WTC11 (cell line): ENCODE measurements around the gene FGFR2. TPM values are rescaled to one million over a fixed set of nuclear protein-coding genes. Genes with fewer than 3 reads are reported as not detected.
A peak's percentile ranks its signal among the peaks of the same experiment; 100 is the strongest.

ENCODE experiments used
- ATAC-seq: fragments of 200-7000 bp; cut with Tn5 transposase; 2 replicates; pipeline ENCODE4 v1.10.0; 2021; ENCODE audit warnings: mild to moderate bottlenecking, moderate library complexity
- CTCF ChIA-PET: fragments of 300-600 bp; sonication (Branson Sonifier 250); formaldehyde crosslinking; loops from one replicate; lab custom pipeline; 2021; ENCODE audit warnings: antibody characterized with exemption; lab: Charles Lee
- POLR2A ChIA-PET: fragments of 350-600 bp; sonication (Branson Sonifier 250); formaldehyde crosslinking; loops from one replicate; lab custom pipeline; 2021; ENCODE audit warnings: antibody characterized with exemption; lab: Charles Lee
- DNase-seq: peaks from one replicate; pipeline ENCODE4 v3.0.0; 2021; ENCODE audit warnings: low spot score
- H3K27ac Mint-ChIP-seq: 2 replicates; pipeline ENCODE4 v1.8.0; 2021; ENCODE audit warnings: mixed read lengths
- H3K27me3 Mint-ChIP-seq: 2 replicates; pipeline ENCODE4 v1.8.0; 2021; ENCODE audit warnings: low read depth, mild to moderate bottlenecking, moderate library complexity, mixed read lengths
- H3K36me3 Mint-ChIP-seq: 2 replicates; pipeline ENCODE4 v1.8.0; 2021; ENCODE audit warnings: mixed read lengths
- H3K4me1 Mint-ChIP-seq: 2 replicates; pipeline ENCODE4 v1.8.0; 2022; ENCODE audit warnings: mixed read lengths
- H3K4me3 Mint-ChIP-seq: 2 replicates; pipeline ENCODE4 v1.8.0; 2021; ENCODE audit warnings: mild to moderate bottlenecking, moderate library complexity, mixed read lengths
- H3K9me3 Mint-ChIP-seq: 2 replicates; pipeline ENCODE4 v1.8.0; 2021; ENCODE audit warnings: mixed read lengths
- ATF1 ChIP-seq: sonication (generic); formaldehyde crosslinking; IDR thresholded peaks from 2 replicates; pipeline ENCODE4 v1.8.1; 2023; ENCODE audit warnings: mild to moderate bottlenecking, moderate library complexity, missing genetic modification reagents
- CBFB ChIP-seq: sonication (generic); formaldehyde crosslinking; IDR thresholded peaks from 2 replicates; pipeline ENCODE4 v1.8.1; 2022; ENCODE audit warnings: mild to moderate bottlenecking, low read depth, missing genetic modification reagents
- CREM ChIP-seq: sonication (generic); formaldehyde crosslinking; IDR thresholded peaks from 2 replicates; pipeline ENCODE4 v1.8.1; 2022; ENCODE audit warnings: mild to moderate bottlenecking, missing genetic modification reagents, moderate library complexity
- EMX1 ChIP-seq: fragments of 250-450 bp; sonication (Bioruptor Pico); IDR thresholded peaks from 2 replicates; pipeline ENCODE4 v1.8.0; 2021; ENCODE audit warnings: mild to moderate bottlenecking
- GABPB1 ChIP-seq: sonication (generic); formaldehyde crosslinking; IDR thresholded peaks from 2 replicates; pipeline ENCODE4 v1.8.1; 2023; ENCODE audit warnings: mild to moderate bottlenecking, missing genetic modification reagents
- GTF2I ChIP-seq: fragments of 250-450 bp; sonication (Bioruptor Pico); conservative IDR thresholded peaks from 2 replicates; pipeline ENCODE4 v1.4.0; 2021; ENCODE audit warnings: mild to moderate bottlenecking
- NFYB ChIP-seq: sonication (generic); formaldehyde crosslinking; conservative IDR thresholded peaks from 2 replicates; pipeline ENCODE4 v1.8.0; 2022; ENCODE audit warnings: low read depth, missing genetic modification reagents
- NR1H2 ChIP-seq: sonication (generic); formaldehyde crosslinking; IDR thresholded peaks from 2 replicates; pipeline ENCODE4 v1.9.0; 2021; ENCODE audit warnings: mild to moderate bottlenecking, moderate library complexity, missing genetic modification reagents
- NR3C1 ChIP-seq: sonication (generic); formaldehyde crosslinking; conservative IDR thresholded peaks from 2 replicates; pipeline ENCODE4 v1.8.1; 2023; ENCODE audit warnings: low read depth, mild to moderate bottlenecking, missing genetic modification reagents
- OVOL2 ChIP-seq: fragments of 250-450 bp; sonication (Bioruptor Pico); IDR thresholded peaks from 2 replicates; pipeline ENCODE4 v1.9.0; 2021; ENCODE audit warnings: mild to moderate bottlenecking, borderline replicate concordance
- ZNF121 ChIP-seq: sonication (generic); formaldehyde crosslinking; IDR thresholded peaks from 2 replicates; pipeline ENCODE4 v1.8.0; 2023; ENCODE audit warnings: missing genetic modification reagents
- total RNA-seq: library from RNA; stranded (reverse); gene quantifications from 3 replicates; pipeline ENCODE4 v1.2.3, GENCODE V29; 2021
- TF ChIP-seq, protein P1 (sequence below): sonication (generic); formaldehyde crosslinking; IDR thresholded peaks from 2 replicates; pipeline ENCODE4 v1.8.1; 2023; ENCODE audit warnings: mild to moderate bottlenecking, missing genetic modification reagents, moderate library complexity
- TF ChIP-seq, protein P2 (sequence below): sonication (generic); formaldehyde crosslinking; IDR thresholded peaks from 2 replicates; pipeline ENCODE4 v1.8.1; 2022; ENCODE audit warnings: low read depth, mild to moderate bottlenecking, moderate library complexity, missing genetic modification reagents, borderline replicate concordance
- TF ChIP-seq, protein P3 (sequence below): sonication (generic); formaldehyde crosslinking; IDR thresholded peaks from 2 replicates; pipeline ENCODE4 v1.8.0; 2022; ENCODE audit warnings: mild to moderate bottlenecking, missing genetic modification reagents
- TF ChIP-seq, protein P4 (sequence below): sonication (generic); formaldehyde crosslinking; IDR thresholded peaks from 2 replicates; pipeline ENCODE4 v1.8.1; 2023; ENCODE audit warnings: mild to moderate bottlenecking, missing genetic modification reagents
- TF ChIP-seq, protein P5 (sequence below): fragments of 250-450 bp; sonication (Bioruptor Pico); IDR thresholded peaks from 2 replicates; pipeline ENCODE4 v2.1.2; 2022; ENCODE audit warnings: mild to moderate bottlenecking, moderate library complexity
- TF ChIP-seq, protein P6 (sequence below): sonication (generic); formaldehyde crosslinking; IDR thresholded peaks from 2 replicates; pipeline ENCODE4 v1.8.1; 2023; ENCODE audit warnings: mild to moderate bottlenecking, missing genetic modification reagents, moderate library complexity
- TF ChIP-seq, protein P7 (sequence below): sonication (generic); formaldehyde crosslinking; IDR thresholded peaks from 2 replicates; pipeline ENCODE4 v1.8.1; 2023; ENCODE audit warnings: mild to moderate bottlenecking, missing genetic modification reagents
- TF ChIP-seq, protein P8 (sequence below): sonication (generic); formaldehyde crosslinking; IDR thresholded peaks from 2 replicates; pipeline ENCODE4 v1.8.0; 2022; ENCODE audit warnings: mild to moderate bottlenecking, missing genetic modification reagents
- TF ChIP-seq, protein P9 (sequence below): sonication (generic); formaldehyde crosslinking; IDR thresholded peaks from 2 replicates; pipeline ENCODE4 v1.8.0; 2023; ENCODE audit warnings: missing genetic modification reagents, mild to moderate bottlenecking, borderline replicate concordance

The FGFR2 gene
- total RNA-seq, 1 experiment from 2014 or later, result 95.0 TPM

DNA sequence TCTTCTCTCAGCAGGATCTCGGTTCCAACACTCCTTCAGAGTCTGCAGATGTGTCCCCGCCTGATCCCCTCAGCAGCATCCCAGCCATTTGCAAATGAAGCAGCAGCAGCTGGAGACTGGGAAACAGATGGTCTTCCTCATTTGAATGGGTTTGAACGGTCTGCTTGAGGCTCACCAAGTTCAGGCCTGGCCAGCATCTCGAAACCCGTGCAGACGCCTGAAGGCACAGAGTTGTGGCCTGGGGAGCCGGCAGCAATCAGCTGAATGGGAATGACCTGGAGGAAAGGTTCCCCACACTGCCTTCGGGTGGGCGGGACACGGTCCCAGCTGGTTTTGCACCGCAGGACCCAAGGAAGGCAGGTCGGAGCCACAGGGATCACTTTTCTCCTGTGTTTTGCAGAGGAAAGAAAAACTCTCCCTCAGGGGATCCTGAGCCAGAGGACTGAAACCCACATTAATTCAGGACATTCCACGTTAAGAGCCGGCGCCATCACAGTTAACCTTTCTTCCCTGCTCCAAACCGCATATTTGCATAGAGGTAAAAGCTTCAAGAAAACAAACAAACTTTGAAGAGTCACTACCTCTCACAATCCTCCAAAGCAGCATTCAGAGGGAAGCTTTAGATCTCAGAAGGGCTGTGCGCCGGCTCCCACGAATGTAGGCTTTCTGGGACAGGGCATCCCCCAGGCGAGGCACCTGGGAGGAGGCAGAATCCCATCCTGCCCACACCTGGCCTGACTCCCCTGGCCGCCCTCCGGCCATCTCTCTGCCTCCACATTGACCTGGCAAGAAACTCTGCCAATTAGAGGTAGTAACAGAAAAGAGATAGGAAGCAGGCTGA lies 17.7 kb downstream of the FGFR2 start:
- CTCF ChIA-PET, result interaction anchor here (0.6 to 1.5 kb wide), 7 partner anchors 12 to 632 kb away, joined by 3 to 8 read pairs (median 4); no protein-coding TSS in a partner anchor
- Mint-ChIP-seq H3K4me3 (peak overlapping the region; percentile 57), H3K27ac (peak overlapping the region; percentile 99), H3K4me1 (peaks cover 85% of the 10 kb centered on the region), H3K27me3 (no peaks in the 10 kb centered on the region), H3K9me3 (no peaks in the 10 kb centered on the region), H3K36me3 (peaks cover 20% of the 10 kb centered on the region)
- ATAC-seq, result peak; percentile 83
- POLR2A ChIA-PET, result interaction anchor here (0.7 to 1.8 kb wide), 3 partner anchors 16 to 634 kb away, joined by 3 to 17 read pairs (median 6); partner anchors contain the start of gene FGFR2
- DNase-seq, result peak; percentile 80
- TF ChIP-seq EMX1 (CRISPR knock-in tag) (no peak), GTF2I (CRISPR knock-in tag) (no peak), CREM (CRISPR knock-in tag) (no peak), OVOL2 (CRISPR knock-in tag) (no peak), NR3C1 (no peak), NFYB (CRISPR knock-in tag) (no peak), GABPB1 (CRISPR knock-in tag) (no peak), ZNF121 (peak; percentile 87), CBFB (peak; percentile 87), ATF1 (CRISPR knock-in tag) (no peak), NR1H2 (CRISPR knock-in tag) (no peak)
- TF ChIP-seq, protein P1, sequence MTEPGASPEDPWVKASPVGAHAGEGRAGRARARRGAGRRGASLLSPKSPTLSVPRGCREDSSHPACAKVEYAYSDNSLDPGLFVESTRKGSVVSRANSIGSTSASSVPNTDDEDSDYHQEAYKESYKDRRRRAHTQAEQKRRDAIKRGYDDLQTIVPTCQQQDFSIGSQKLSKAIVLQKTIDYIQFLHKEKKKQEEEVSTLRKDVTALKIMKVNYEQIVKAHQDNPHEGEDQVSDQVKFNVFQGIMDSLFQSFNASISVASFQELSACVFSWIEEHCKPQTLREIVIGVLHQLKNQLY (CRISPR knock-in tag), result no peak
- TF ChIP-seq, protein P2, sequence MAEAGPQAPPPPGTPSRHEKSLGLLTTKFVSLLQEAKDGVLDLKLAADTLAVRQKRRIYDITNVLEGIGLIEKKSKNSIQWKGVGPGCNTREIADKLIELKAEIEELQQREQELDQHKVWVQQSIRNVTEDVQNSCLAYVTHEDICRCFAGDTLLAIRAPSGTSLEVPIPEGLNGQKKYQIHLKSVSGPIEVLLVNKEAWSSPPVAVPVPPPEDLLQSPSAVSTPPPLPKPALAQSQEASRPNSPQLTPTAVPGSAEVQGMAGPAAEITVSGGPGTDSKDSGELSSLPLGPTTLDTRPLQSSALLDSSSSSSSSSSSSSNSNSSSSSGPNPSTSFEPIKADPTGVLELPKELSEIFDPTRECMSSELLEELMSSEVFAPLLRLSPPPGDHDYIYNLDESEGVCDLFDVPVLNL (CRISPR knock-in tag), result no peak
- TF ChIP-seq, protein P3, sequence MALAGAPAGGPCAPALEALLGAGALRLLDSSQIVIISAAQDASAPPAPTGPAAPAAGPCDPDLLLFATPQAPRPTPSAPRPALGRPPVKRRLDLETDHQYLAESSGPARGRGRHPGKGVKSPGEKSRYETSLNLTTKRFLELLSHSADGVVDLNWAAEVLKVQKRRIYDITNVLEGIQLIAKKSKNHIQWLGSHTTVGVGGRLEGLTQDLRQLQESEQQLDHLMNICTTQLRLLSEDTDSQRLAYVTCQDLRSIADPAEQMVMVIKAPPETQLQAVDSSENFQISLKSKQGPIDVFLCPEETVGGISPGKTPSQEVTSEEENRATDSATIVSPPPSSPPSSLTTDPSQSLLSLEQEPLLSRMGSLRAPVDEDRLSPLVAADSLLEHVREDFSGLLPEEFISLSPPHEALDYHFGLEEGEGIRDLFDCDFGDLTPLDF (CRISPR knock-in tag), result no peak
- TF ChIP-seq, protein P4, sequence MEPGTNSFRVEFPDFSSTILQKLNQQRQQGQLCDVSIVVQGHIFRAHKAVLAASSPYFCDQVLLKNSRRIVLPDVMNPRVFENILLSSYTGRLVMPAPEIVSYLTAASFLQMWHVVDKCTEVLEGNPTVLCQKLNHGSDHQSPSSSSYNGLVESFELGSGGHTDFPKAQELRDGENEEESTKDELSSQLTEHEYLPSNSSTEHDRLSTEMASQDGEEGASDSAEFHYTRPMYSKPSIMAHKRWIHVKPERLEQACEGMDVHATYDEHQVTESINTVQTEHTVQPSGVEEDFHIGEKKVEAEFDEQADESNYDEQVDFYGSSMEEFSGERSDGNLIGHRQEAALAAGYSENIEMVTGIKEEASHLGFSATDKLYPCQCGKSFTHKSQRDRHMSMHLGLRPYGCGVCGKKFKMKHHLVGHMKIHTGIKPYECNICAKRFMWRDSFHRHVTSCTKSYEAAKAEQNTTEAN (CRISPR knock-in tag), result 0 out of 2 replicates have a peak, but pooled peaks have one; percentile 16
- TF ChIP-seq, protein P5, sequence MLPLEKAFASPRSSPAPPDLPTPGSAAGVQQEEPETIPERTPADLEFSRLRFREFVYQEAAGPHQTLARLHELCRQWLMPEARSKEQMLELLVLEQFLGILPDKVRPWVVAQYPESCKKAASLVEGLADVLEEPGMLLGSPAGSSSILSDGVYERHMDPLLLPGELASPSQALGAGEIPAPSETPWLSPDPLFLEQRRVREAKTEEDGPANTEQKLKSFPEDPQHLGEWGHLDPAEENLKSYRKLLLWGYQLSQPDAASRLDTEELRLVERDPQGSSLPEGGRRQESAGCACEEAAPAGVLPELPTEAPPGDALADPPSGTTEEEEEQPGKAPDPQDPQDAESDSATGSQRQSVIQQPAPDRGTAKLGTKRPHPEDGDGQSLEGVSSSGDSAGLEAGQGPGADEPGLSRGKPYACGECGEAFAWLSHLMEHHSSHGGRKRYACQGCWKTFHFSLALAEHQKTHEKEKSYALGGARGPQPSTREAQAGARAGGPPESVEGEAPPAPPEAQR, result 0 out of 2 replicates have a peak, but pooled peaks have one; percentile 39
- TF ChIP-seq, protein P6, sequence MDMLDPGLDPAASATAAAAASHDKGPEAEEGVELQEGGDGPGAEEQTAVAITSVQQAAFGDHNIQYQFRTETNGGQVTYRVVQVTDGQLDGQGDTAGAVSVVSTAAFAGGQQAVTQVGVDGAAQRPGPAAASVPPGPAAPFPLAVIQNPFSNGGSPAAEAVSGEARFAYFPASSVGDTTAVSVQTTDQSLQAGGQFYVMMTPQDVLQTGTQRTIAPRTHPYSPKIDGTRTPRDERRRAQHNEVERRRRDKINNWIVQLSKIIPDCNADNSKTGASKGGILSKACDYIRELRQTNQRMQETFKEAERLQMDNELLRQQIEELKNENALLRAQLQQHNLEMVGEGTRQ, result no peak
- TF ChIP-seq, protein P7, sequence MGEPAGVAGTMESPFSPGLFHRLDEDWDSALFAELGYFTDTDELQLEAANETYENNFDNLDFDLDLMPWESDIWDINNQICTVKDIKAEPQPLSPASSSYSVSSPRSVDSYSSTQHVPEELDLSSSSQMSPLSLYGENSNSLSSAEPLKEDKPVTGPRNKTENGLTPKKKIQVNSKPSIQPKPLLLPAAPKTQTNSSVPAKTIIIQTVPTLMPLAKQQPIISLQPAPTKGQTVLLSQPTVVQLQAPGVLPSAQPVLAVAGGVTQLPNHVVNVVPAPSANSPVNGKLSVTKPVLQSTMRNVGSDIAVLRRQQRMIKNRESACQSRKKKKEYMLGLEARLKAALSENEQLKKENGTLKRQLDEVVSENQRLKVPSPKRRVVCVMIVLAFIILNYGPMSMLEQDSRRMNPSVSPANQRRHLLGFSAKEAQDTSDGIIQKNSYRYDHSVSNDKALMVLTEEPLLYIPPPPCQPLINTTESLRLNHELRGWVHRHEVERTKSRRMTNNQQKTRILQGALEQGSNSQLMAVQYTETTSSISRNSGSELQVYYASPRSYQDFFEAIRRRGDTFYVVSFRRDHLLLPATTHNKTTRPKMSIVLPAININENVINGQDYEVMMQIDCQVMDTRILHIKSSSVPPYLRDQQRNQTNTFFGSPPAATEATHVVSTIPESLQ (CRISPR knock-in tag), result no peak
- TF ChIP-seq, protein P8, sequence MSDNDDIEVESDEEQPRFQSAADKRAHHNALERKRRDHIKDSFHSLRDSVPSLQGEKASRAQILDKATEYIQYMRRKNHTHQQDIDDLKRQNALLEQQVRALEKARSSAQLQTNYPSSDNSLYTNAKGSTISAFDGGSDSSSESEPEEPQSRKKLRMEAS (CRISPR knock-in tag), result peak; percentile 32
- TF ChIP-seq, protein P9, sequence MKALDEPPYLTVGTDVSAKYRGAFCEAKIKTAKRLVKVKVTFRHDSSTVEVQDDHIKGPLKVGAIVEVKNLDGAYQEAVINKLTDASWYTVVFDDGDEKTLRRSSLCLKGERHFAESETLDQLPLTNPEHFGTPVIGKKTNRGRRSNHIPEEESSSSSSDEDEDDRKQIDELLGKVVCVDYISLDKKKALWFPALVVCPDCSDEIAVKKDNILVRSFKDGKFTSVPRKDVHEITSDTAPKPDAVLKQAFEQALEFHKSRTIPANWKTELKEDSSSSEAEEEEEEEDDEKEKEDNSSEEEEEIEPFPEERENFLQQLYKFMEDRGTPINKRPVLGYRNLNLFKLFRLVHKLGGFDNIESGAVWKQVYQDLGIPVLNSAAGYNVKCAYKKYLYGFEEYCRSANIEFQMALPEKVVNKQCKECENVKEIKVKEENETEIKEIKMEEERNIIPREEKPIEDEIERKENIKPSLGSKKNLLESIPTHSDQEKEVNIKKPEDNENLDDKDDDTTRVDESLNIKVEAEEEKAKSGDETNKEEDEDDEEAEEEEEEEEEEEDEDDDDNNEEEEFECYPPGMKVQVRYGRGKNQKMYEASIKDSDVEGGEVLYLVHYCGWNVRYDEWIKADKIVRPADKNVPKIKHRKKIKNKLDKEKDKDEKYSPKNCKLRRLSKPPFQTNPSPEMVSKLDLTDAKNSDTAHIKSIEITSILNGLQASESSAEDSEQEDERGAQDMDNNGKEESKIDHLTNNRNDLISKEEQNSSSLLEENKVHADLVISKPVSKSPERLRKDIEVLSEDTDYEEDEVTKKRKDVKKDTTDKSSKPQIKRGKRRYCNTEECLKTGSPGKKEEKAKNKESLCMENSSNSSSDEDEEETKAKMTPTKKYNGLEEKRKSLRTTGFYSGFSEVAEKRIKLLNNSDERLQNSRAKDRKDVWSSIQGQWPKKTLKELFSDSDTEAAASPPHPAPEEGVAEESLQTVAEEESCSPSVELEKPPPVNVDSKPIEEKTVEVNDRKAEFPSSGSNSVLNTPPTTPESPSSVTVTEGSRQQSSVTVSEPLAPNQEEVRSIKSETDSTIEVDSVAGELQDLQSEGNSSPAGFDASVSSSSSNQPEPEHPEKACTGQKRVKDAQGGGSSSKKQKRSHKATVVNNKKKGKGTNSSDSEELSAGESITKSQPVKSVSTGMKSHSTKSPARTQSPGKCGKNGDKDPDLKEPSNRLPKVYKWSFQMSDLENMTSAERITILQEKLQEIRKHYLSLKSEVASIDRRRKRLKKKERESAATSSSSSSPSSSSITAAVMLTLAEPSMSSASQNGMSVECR (CRISPR knock-in tag), result peak; percentile 15
